COLO829 (cell line): ENCODE measurements around the gene GPR32.
A peak's percentile ranks its signal among the peaks of the same experiment; 100 is the strongest.
"Not testable (repeated sequence)": the region's sequence is repeated elsewhere in the genome, so short reads cannot be mapped to it uniquely, and the experiment has no call there.

ENCODE experiments used
- DNase-seq: peaks from one replicate; pipeline ENCODE4 v3.0.0; 2012; ENCODE audit warnings: low spot score

The GPR32 gene

DNA sequence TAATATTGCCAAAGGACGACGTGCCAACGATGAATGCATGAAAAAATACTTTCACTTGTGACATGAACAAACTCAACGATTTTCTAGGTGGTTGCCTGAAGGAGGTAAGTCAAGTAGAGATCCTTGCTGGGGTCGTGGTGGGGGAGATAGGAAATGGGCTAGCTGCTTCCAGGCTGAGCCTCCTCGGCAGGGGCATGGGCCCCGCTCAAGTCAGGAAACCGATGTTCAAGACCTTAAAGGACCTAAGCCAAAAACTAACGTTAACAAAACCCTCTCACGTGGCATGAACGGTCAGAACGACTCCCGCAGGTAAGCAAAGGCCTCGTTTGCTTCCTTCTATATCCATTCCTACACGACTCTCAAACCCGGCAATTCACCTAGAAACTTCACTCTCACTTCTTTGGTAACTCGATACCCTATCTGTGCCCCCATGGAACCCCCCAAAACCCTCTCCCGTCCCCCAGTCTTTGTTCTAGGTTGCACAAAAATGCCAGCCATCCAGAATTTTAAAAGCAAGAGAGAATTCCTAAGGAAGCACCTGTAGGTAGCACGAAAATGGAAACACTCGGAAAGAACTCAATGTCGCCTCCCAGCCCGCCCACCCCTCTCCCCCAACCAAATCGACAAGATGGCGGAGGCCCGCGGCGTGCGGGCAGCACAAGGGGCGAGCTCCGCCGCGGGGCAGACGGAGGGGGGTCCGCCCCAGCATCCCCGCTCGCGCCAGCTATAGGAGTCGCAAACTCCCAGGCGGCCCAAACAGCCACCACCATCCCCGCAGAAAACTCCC is 33.6 kb downstream of the GPR32 start:
- DNase-seq, result no peak

DNA sequence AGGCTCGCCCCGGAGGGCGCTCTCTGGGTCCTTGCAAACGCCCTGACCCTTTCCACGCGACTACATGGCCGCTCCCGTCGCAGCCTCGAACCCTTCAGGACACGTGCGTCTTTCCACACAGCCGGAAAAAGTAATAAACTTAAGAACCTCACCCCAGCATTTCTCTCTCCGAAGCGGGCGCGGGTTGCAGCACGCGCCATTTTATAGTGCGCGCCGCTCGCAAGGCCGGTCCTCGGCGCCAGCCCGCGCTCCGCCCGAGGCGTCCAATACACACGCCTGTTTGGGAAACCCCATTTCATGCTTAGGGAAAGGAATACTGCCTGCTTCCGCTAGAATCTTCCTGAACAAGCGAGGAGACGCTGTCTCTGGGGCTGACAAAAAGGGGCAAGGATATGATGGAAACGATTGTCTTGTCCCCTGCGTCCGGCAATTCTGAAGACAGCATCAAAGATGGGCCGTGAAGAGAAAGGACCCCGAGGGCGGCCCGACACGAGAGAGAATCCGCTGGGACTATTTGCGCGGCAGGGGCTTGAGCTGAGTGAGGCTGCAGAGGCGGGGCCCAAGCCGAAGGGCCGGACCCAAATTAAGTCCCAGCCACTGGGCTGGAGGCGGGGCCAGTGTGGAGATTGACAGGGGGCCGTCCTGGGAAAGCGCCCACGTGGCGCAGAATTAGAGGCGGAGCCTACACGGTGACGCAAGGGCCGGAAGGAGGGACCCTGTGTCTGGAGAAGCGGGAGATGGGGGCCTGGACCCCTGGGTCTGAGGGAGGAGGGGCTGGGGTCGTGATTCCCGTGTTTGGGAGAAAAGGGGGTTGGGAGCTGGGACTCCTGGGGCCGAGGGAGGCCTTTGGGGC is 34.4 kb downstream of the GPR32 start:
- DNase-seq, result peak; percentile 99

DNA sequence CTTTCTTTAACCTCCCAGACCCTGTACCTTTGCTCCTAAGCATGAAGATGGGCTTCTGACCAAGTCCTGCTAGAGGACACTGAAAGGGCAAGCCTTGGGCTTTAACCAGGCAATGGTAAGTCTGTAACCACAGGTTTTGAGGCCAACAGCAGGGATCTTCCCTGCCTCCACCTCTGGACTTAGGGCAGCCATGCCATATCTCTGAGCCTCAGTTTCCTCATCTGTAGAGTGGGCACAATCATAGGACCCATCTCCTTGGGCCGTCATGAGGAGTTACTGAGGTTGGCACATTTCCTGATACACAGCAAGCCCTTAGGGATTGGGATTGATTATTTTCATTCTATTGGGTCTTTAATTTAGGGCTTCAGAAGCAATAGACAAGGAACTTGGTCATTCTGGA is 38.6 kb downstream of the GPR32 start:
- no peak for DNase-seq

DNA sequence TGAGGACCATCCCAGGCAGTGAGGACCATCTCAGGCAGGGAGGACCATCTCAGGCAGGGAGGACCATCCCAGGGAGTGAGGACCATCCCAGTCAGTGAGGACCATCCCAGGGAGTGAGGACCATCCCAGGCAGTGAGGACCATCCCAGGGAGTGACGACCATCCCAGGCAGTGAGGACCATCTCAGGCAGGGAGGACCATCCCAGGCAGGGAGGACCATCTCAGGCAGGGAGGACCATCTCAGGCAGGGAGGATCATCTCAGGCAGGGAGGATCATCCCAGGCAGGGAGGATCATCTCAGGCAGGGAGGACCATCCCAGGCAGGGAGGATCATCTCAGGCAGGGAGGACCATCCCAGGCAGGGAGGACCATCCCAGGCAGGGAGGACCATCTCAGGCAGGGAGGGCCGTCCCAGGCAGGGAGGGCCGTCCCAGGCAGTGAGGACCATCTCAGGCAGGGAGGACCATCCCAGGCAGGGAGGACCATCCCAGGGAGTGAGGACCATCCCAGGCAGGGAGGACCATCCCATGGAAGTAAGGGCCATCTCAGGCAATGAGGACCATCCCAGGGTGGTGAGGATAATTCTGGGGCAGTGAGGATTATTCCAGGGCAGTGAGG is 41.5 kb downstream of the GPR32 start:
- not testable (repeated sequence) for DNase-seq

DNA sequence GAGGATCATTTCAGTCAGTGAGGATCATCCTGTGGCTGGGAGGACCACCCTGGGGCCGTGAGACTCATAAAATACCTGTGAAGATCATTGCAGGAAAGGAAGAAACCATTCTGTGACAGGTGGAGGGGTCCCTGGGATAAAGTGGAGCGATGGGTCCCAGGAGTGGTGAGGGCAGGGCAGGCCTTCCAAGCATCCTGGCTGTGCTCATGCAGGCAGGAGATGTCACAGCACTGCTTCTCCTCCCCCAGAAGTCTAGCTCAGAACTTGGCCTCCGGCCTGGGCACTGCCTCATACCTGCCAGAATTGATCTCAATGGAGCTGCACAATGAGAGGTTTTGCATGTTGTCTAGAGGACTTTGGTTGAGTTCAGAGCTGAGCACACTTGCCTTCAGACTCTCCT is 42.2 kb downstream of the GPR32 start:
- DNase-seq, result no peak

DNA sequence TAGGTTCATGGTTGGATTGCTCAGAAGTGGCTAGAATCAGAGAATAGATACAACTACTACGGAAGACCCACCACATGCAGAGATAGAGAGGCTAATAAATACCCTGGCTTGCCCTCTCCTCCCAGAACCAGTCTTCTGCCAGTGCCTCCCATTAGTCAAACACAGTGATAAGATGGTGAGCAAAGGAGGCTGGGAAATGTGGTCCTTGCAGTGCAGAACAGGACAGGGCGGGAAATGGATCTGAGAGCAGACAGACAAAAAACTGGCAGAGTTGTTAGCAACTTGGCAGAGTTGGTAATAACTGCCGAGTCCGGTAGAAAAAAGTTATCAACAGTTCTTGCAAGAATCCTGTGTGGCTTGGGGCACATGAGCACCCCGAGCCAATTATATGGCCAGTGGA is 44.6 kb downstream of the GPR32 start:
- no peak for DNase-seq

DNA sequence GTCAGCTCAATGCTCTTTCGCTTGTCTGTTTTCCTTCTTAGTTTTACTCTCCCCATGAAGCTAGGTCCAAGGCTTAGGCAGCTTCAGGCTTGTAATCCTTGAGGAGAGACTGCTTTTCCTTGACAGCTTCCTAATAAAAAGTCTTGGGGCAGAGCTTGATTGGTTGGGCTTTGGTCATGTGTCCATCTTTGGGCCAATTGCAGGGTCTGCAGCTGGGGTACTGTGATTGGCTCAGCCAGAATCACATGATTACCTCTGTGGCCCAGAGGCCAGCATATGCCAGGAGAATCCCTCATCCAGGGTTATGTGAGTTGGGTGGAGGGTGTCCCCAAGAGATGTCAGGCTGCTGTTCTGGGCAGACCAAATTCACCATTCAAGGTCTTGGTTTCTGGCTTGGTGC is 45.2 kb downstream of the GPR32 start:
- no peak for DNase-seq

DNA sequence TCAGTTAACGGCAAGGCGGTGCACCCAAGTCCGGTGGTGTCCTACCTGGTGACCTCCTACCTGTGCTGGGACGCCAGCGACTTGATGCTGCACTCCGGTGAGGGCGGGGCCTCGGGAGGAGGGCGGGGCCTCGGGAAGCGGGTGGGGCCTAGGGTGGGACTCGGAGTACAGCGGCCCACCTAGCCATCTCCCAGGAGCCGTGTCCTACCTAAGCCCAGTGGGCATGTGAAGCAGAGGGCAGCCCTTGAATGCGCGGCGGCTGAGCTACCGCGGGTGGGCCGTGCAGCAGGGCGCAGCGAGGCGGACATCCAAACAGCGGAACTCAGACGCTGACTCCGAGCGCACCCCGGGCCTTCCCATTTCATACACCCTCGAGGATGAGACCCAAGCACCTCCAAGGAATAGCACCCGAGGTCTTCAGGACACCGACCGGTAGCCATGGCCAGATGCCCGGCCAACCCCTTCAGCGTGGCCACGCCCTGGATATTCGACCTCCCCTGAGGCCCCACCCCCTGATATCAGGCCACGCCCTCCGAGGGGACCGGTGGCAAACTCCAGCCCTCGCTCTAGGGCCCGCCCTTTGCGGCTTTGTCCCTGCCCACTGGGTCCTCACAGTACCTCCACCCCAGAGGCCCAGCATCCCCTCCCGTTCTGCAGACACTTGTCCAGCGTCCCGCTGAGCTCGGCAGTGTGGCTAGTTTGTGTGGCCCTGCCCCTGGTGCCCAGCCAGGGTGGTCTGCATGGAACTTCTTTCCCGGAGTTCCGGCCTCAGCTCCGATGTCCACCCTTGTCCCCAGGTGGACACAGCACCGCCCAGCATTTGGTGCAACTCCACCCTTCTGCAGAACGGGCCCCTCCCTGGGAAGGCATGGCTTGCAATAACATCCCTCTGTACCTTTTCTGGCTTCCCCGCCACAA is 47.9 kb downstream of the GPR32 start:
- DNase-seq, result peak; percentile 68

DNA sequence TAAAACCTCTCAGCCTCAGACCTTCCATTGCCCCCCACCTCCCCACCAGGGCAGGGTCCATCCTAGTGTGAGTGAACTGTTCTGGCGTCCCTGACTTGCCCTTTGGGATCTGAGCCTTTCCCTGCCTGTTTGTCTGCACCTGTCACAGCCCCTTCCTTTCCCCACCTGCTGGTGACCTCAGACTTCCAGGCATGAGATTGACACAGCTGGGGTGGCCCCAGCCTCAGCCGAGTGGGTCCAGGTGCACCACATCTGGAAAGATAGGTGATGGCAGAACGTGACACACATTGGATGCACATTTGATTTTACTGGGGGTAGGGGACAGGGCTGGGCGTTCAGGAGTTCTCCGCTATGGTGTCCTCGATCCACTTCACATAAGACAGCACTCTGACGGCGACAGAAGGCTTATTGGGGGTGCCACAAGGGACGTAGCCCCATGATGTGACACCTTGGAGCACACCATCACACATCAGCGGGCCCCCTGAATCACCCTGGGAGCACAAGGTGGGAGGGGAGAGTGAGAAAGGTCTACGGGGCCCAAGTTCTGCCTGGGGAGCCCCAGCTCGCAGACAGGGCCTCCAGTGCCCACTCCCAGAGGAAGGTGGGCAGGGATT is 48.7 kb downstream of the GPR32 start:
- DNase-seq, result no peak

DNA sequence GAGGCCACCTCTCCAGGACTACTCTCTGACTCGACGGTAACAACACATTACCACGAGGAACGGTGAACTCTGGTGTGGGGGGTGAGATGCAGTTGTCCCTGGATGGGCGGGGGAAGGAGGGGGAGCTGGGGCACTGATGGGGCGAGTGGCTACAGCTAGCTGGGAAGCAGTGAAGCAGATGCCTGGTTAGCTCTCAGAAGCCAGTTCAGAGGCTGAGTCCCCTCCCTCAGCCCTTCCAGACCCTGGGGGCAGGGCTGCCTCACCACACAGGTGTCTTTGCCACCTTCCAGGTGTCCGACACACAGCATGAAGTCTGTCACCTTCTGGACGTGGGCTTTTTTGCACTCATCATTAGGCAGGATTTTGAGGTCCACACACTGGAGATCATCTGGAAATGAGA is 49.4 kb downstream of the GPR32 start:
- DNase-seq, result no peak

DNA sequence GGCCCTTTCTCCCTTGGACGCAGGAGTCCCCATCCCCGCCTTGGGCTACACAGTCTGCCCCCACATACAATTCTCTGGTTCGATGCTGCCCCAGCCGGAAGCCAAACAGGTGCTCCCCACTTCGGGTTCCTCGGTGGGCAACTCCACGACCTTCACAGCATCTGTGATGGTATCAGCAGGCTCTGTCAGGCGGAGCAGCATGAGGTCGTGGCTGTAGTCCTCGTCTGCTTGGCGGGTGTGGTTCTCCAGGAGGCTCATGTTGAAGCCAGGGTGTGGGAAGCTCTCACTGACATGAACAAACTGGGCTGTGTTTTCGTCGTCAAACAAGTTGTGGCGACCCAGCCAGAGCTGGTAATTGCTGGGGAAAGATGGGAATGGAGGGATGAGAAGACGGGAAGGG is 49.8 kb downstream of the GPR32 start:
- no peak for DNase-seq

DNA sequence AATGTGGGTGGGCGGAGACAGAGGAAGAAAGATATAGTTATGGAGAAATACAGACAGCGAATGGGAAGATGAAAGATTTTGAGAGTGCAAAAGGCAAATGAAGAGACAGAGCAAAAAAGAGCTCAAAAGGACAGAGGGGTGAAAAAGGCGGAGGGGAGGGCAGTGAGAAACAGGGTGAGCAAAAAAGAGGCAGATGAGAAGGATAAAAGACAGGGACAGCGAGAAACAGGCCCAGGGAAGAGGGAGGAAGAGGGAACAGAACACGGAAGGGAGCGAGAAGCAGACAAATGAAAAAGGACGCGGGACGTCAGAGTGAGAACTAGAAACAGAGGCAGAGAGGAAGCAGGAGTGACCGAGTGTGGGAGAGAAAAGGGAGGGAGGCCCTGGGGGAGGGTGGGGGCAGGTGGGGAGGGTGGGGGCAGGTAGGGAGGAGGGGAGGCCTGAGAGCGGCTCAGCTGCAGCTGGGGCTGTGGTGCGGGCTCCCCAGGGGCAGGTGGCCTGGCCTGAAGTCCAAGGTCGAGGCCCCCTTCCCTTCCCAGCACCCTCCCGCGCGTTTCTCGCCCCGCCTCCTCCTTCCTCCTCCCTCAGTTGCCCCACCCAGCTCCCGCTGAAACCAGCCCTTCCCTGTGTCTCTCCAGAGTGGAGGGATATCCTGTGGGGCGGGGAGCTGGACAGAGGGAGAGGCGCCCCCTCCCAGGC is 50.4 kb downstream of the GPR32 start:
- no peak for DNase-seq

DNA sequence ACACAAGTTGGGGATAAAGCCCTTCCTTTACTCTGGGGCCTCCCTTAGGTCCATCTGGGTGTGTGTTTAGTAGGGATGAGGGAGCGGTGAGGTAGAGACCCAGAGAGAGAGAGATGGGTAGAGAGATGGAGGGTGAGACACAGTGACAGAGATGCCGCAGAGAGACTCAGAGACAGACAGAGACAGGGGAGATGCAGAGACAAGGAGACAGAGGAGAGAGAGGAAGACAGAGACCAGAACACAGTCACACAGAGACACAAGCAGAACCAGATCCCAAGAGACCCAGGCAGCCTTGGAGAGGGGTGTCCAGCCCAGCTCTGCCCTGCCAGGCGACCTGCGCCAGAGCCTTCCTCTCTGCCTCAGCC is 51.0 kb downstream of the GPR32 start:
- DNase-seq, result no peak
